SK-N-SH (cell line): Measurements from ENCODE around the gene CLDN9.

Experiments
- CTCF ChIP-seq: fragments of 200-600 bp; sonication (generic); IDR thresholded peaks from 2 replicates; pipeline ENCODE4 v1.6.1; 2017; ENCODE audit warnings: antibody characterized with exemption, mild to moderate bottlenecking, moderate library complexity
- EP300 ChIP-seq, 2 experiments: IDR thresholded peaks; 2 replicates each; pipeline versions ENCODE4 v1.4.0 to v1.6.1; 2012; ENCODE audit warnings: borderline replicate concordance in 1 of 2, low read depth in 1 of 2, low read length in 1 of 2
- EZH2phosphoT487 ChIP-seq: fragments of 200-600 bp; sonication (generic); IDR thresholded peaks from 2 replicates; pipeline ENCODE4 v1.6.1; 2017; ENCODE audit warnings: low read depth, mixed run types, mild to moderate bottlenecking, antibody characterized with exemption, moderate library complexity, borderline replicate concordance
- FOXJ3 ChIP-seq: sonication (generic); formaldehyde crosslinking; IDR thresholded peaks from 2 replicates; pipeline ENCODE4 v1.5.1; 2020; ENCODE audit warnings: mild to moderate bottlenecking, missing genetic modification reagents
- MAX ChIP-seq: IDR thresholded peaks from 2 replicates; pipeline ENCODE4 v1.4.0; 2012; ENCODE audit warnings: low read depth
- NFIC ChIP-seq: IDR thresholded peaks from 2 replicates; pipeline ENCODE4 v1.4.0; 2012; ENCODE audit warnings: borderline replicate concordance
- POLR2AphosphoS5 ChIP-seq: IDR thresholded peaks from 2 replicates; pipeline ENCODE4 v1.6.1; 2012; ENCODE audit warnings: low read depth, low read length
- SMC3 ChIP-seq: IDR thresholded peaks from 2 replicates; pipeline ENCODE4 v1.6.1; 2012; ENCODE audit warnings: low read depth, low read length, improper control_type of control experiment
- YY1 ChIP-seq: IDR thresholded peaks from 2 replicates; pipeline ENCODE4 v1.4.0; 2012; ENCODE audit warnings: low read depth, mild to moderate bottlenecking

GRCh38 chr16:3036726-3037315, 24.1 kb downstream of the CLDN9 start, which contains the start of gene BICDL2:
- TF ChIP-seq CTCF (no peak), MAX (no peak), EP300 (IDR thresholded peaks at IDR 0.05; ENCODE audit: borderline replicate concordance in 1 of 2, low read depth in 1 of 2, low read length in 1 of 2) (no peak), EZH2phosphoT487 (no peak), POLR2AphosphoS5 (no peak), YY1 (no peak), SMC3 (no peak), FOXJ3 (CRISPR knock-in tag) (no peak), NFIC (no peak)
